K562 (cell line): ENCODE results near the gene NES. TPM values are rescaled to one million over a fixed set of nuclear protein-coding genes. Genes with fewer than 3 reads are reported as not detected.

Experiments used
- ATAC-seq: fragments of 200-7000 bp; cut with Tn5 transposase; 3 replicates; pipeline ENCODE4 v1.9.1; 2020; ENCODE audit warnings: moderate library complexity
- BruUV-seq: library from RNA; stranded (reverse); fragments of 400-500 nt; replicated peaks from 2 replicates; lab custom pipeline; 2021; lab: Mats Ljungman, UMichigan
- CTCF ChIA-PET: fragments of 300-600 bp; formaldehyde crosslinking; extraction: SDS; loops from one replicate; lab custom pipeline; 2021; ENCODE audit warnings: low intra/inter-chr PET ratio; lab: Yijun Ruan, JAX
- POLR2A ChIA-PET: fragments of 300-600, 350-650 bp; sonication (Branson Sonifier 250); formaldehyde crosslinking; extraction: SDS; loops from one replicate; lab custom pipeline; 2021; ENCODE audit warnings: antibody characterized with exemption, inconsistent platforms; lab: Yijun Ruan, JAX
- DNase-seq, 4 experiments: peaks; one replicate each; pipeline versions ENCODE4 v3.0.0 to v3.0.0-alpha.2; 2011 to 2018; ENCODE audit warnings: low spot score in 3 of 4, mixed read lengths in 3 of 4; ENCODE audit errors: extremely low read depth in 1 of 4
- FAIRE-seq: peaks from 2 replicates; lab custom pipeline; 2011; peaks lifted over from hg19 to GRCh38; lab: Jason Lieb, UNC
- H2AFZ ChIP-seq: 2 replicates; pipeline ENCODE4 v1.6.0; 2011; ENCODE audit warnings: low read depth, low read length, control low read depth, inconsistent platforms
- H3K27ac ChIP-seq: fragments of 200-600 bp; 3 replicates; pipeline ENCODE4 v1.8.0; 2011; ENCODE audit warnings: low read depth, mild to moderate bottlenecking, control low read depth, inconsistent platforms, low read length, moderate library complexity, mixed read lengths; ENCODE audit errors: extremely low read depth
- H3K27me3 ChIP-seq, 2 experiments: fragments of 300-600 bp in 1 of 2; 2 replicates in 1 of 2; 3 replicates in 1 of 2; pipeline versions ENCODE4 v1.6.0 to v1.8.0; 2011; ENCODE audit warnings: inconsistent platforms in 2 of 2, low read length in 2 of 2, mild to moderate bottlenecking in 1 of 2, mixed read lengths in 1 of 2, moderate library complexity in 1 of 2; ENCODE audit not compliant: control insufficient read depth in 2 of 2, insufficient read depth in 2 of 2
- H3K36me3 ChIP-seq: fragments of 300-600 bp; 3 replicates; pipeline ENCODE4 v1.8.0; 2011; ENCODE audit warnings: mild to moderate bottlenecking, low read length, inconsistent platforms; ENCODE audit not compliant: control insufficient read depth, insufficient read depth
- H3K4me1 ChIP-seq, 2 experiments: fragments of 200-600 bp in 1 of 2; replicated peaks in 1 of 2; 2 replicates in 1 of 2; 3 replicates in 1 of 2; pipeline versions ENCODE4 v1.5.1 to v1.8.0; 2011; ENCODE audit warnings: inconsistent platforms in 2 of 2, low read length in 2 of 2, mild to moderate bottlenecking in 1 of 2, mixed read lengths in 1 of 2, moderate library complexity in 1 of 2; ENCODE audit not compliant: control insufficient read depth in 2 of 2, insufficient read depth in 2 of 2
- H3K4me2 ChIP-seq: 2 replicates; pipeline ENCODE4 v1.6.1; 2011; ENCODE audit warnings: low read length, control low read depth, inconsistent platforms, mixed read lengths; ENCODE audit not compliant: insufficient read depth
- H3K4me3 ChIP-seq: fragments of 200-600 bp; sonication (generic), shearing (Covaris generic); 2 replicates; pipeline ENCODE4 v1.5.1; 2016; ENCODE audit warnings: control low read depth, inconsistent platforms
- H3K79me2 ChIP-seq: fragments of 200-600 bp; 3 replicates; pipeline ENCODE4 v1.8.0; 2011; ENCODE audit warnings: low read length, inconsistent platforms; ENCODE audit not compliant: control insufficient read depth, insufficient read depth
- H3K9ac ChIP-seq, 2 experiments: 2 replicates each; pipeline versions ENCODE4 v1.6.0 to v1.6.1; 2011; ENCODE audit warnings: low read depth in 2 of 2, low read length in 2 of 2, control low read depth in 1 of 2, inconsistent platforms in 1 of 2, mild to moderate bottlenecking in 1 of 2, mixed read lengths in 1 of 2; ENCODE audit not compliant: insufficient read depth in 1 of 2
- H3K9me1 ChIP-seq: one replicate; pipeline ENCODE4 v1.6.0; 2011; ENCODE audit warnings: inconsistent platforms, mild to moderate bottlenecking, low read length, moderate library complexity; ENCODE audit not compliant: control insufficient read depth, insufficient read depth
- H3K9me3 ChIP-seq: replicated peaks from 2 replicates; pipeline ENCODE4 v1.5.1; 2011; ENCODE audit warnings: low read depth, low read length, inconsistent platforms; ENCODE audit not compliant: control insufficient read depth, insufficient read depth
- H4K20me1 ChIP-seq: replicated peaks from 2 replicates; pipeline ENCODE4 v1.6.1; 2011; ENCODE audit warnings: low read length, inconsistent platforms, mixed read lengths; ENCODE audit not compliant: control insufficient read depth, insufficient read depth
- ARID4B ChIP-seq: sonication (generic); formaldehyde crosslinking; IDR thresholded peaks from 2 replicates; pipeline ENCODE4 v1.8.0; 2022; ENCODE audit warnings: mild to moderate bottlenecking, missing genetic modification reagents
- PTBP1 ChIP-seq: fragments of 200-400 bp; formaldehyde crosslinking; IDR thresholded peaks from 2 replicates; pipeline ENCODE4 v1.6.1; 2017; ENCODE audit warnings: low read depth, low read length
- ZNF347 ChIP-seq: fragments of 450-650 bp; formaldehyde crosslinking; IDR thresholded peaks from 2 replicates; pipeline ENCODE4 v1.4.0; 2020; ENCODE audit warnings: low read depth, mild to moderate bottlenecking, moderate library complexity
- WGBS: fragments of 100-300 bp; shearing (Covaris generic); methylation state at CpG from one replicate; pipeline ENCODE4 v1.1.6; 2016; ENCODE audit warnings: low coverage, mixed read lengths; ENCODE audit not compliant: insufficient coverage; ENCODE audit errors: missing lambda C conversion rate; 5-methylcytosine and 5-hydroxymethylcytosine counted together
- in situ Hi-C: fragments of 300-500 bp; cut with MboI; formaldehyde crosslinking; loops from 4 replicates; pipeline ENCODE4 v1.15.0; 2018; ENCODE audit warnings: inconsistent platforms, mixed read lengths
- intact Hi-C: fragments of 100-400 bp; cut with micrococcal nuclease; formaldehyde crosslinking; loops from 2 replicates; pipeline ENCODE4 v1.14.2; 2022
- polyA plus RNA-seq, 8 experiments: library from polyadenylated mRNA; depleted of rRNA in 4 of 8; stranded (reverse) in 5 of 8; unstranded in 3 of 8; fragments of >200 nt; fragmentation: Nextera tagmentation in 2 of 8; fragmentation: Illumina TruSeq in 1 of 8; extraction: Ambion mirVana in 2 of 8; extraction: Trizol in 1 of 8; gene quantifications; 2 replicates each; pipeline versions ENCODE4 v1.2.1 to v1.2.3, GENCODE V29; 2011 to 2014; ENCODE audit warnings: inconsistent platforms in 1 of 8, missing spikeins in 1 of 8
- total RNA-seq, 7 experiments: library from RNA; depleted of rRNA in 6 of 7; stranded (reverse); fragments of >200 nt in 6 of 7; fragmentation: Illumina TruSeq in 2 of 7; extraction: Trizol in 2 of 7; gene quantifications; 2 replicates each; pipeline versions ENCODE4 v1.2.1 to v1.2.3, GENCODE V29; 2011 to 2021; ENCODE audit warnings: low replicate concordance in 1 of 7
- TF ChIP-seq, protein P1 (sequence below): sonication (generic); formaldehyde crosslinking; IDR thresholded peaks from 2 replicates; pipeline ENCODE4 v1.9.0; 2022; ENCODE audit warnings: mild to moderate bottlenecking, missing genetic modification reagents
- TF ChIP-seq, protein P2 (sequence below): fragments of 450-650 bp; IDR thresholded peaks from 2 replicates; pipeline ENCODE4 v1.6.1; 2018; ENCODE audit not compliant: partially characterized antibody

Gene NES
- total and polyA plus RNA-seq, 9 of the 15 experiments (the other 6 are each of a cell fraction or from before 2014, with no cell fraction given): 0.10 to 8.6 (median 4.2) TPM

DNA sequence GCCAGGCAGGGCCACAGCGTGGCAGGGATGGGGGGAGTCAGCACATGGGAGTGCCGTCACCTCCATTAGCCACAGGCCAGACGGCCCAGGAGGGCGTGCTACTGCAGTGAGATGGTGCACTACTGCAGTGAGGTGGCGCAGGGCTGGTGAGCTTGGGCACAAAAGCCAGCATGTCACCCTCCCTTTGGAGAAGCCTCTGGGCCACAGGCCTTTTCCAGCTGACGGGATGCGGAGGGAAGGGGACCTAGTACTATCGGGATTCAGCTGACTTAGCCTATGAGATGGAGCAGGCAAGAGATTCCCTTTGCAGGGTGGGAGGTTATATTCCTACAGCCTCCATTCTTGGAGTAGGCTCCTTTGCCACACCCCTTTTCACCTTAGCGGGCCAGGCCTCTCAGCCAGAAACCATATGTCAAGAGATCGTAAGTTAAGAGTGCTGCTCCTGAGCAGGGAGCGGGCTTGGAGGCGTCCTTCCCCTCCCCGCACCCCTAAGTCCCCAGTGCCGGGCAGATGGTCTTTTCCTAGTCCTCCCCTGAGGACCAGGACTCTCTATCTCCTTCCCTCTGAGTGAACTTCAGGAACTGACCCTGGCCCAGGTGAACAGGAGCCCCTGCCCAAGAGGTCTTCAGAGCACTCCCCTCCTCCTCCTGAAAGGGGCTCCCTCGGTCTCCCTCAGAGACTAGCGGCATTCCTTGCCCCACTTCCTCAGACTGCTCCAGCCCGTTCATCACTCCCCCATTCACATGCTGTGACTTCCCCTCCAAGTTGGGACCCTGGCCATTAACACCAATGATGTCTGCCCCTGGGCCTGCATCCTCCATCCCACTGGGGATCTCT is 8.2 kb downstream of the NES start:
- no peaks in the 10 kb centered on the region for H3K36me3 ChIP-seq
- H3K27ac ChIP-seq: no peak overlapping the region
- WGBS: 69% methylated on average over 11 of the region's 17 CpGs
- H3K9me3 ChIP-seq: no peaks in the 10 kb centered on the region
- in situ Hi-C loops: no loop called here
- intact Hi-C loops: no loop called here
- BruUV-seq: no TSS peak
- no peaks in the 10 kb centered on the region for H3K79me2 ChIP-seq
- CTCF ChIA-PET: no interaction called here
- no peaks in the 10 kb centered on the region for H3K9me1 ChIP-seq
- TF ChIP-seq, protein P1, sequence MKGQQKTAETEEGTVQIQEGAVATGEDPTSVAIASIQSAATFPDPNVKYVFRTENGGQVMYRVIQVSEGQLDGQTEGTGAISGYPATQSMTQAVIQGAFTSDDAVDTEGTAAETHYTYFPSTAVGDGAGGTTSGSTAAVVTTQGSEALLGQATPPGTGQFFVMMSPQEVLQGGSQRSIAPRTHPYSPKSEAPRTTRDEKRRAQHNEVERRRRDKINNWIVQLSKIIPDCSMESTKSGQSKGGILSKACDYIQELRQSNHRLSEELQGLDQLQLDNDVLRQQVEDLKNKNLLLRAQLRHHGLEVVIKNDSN (CRISPR knock-in tag): 0 out of 2 replicates have a peak, but pooled peaks have one; percentile 43
- TF ChIP-seq, protein P2, sequence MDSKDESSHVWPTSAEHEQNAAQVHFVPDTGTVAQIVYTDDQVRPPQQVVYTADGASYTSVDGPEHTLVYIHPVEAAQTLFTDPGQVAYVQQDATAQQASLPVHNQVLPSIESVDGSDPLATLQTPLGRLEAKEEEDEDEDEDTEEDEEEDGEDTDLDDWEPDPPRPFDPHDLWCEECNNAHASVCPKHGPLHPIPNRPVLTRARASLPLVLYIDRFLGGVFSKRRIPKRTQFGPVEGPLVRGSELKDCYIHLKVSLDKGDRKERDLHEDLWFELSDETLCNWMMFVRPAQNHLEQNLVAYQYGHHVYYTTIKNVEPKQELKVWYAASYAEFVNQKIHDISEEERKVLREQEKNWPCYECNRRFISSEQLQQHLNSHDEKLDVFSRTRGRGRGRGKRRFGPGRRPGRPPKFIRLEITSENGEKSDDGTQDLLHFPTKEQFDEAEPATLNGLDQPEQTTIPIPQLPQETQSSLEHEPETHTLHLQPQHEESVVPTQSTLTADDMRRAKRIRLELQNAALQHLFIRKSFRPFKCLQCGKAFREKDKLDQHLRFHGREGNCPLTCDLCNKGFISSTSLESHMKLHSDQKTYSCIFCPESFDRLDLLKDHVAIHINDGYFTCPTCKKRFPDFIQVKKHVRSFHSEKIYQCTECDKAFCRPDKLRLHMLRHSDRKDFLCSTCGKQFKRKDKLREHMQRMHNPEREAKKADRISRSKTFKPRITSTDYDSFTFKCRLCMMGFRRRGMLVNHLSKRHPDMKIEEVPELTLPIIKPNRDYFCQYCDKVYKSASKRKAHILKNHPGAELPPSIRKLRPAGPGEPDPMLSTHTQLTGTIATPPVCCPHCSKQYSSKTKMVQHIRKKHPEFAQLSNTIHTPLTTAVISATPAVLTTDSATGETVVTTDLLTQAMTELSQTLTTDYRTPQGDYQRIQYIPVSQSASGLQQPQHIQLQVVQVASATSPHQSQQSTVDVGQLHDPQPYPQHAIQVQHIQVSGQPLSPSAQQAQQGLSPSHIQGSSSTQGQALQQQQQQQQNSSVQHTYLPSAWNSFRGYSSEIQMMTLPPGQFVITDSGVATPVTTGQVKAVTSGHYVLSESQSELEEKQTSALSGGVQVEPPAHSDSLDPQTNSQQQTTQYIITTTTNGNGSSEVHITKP: peak; percentile 62
- TF ChIP-seq PTBP1: no peak
- no peak for TF ChIP-seq ZNF347 (CRISPR knock-in tag)
- TF ChIP-seq ARID4B (CRISPR knock-in tag): 0 out of 2 replicates have a peak, but pooled peaks have one; percentile 26
- TF ChIP-seq, all 486 proteins: peak for 3
- Histone ChIP-seq H3K4me1 (peaks cover 27 to 73% of the 10 kb centered on the region in 2 experiments), H3K27me3 (no peaks in the 10 kb centered on the region), H4K20me1 (no peaks in the 10 kb centered on the region), H3K4me3 (no peak overlapping the region), H3K9ac (peak overlapping the region in 1 of 2 experiments; percentile 68; a peak in 2 of 4 replicates), H2AFZ (no peak overlapping the region), H3K4me2 (no peak overlapping the region)
- peak; percentile 22; the same call in 2 of the 3 replicates for ATAC-seq
- DNase-seq: peak in 1 of 4 experiments; percentile 30
- peak; percentile 66 for FAIRE-seq
- POLR2A ChIA-PET: interaction anchor here (0.7 kb wide), 1 partner anchor 75 kb away, joined by 3 read pairs; no protein-coding TSS in a partner anchor
